IMR-90 (cell line): Measurements from ENCODE around the gene GLCCI1. TPM values are rescaled to one million over a fixed set of nuclear protein-coding genes. Genes with fewer than 3 reads are reported as not detected.

ENCODE experiments used
- ATAC-seq: fragments of 200-7000 bp; cut with Tn5 transposase; 2 replicates; pipeline ENCODE4 v1.9.1; 2020; ENCODE audit warnings: low read depth, mild to moderate bottlenecking, moderate library complexity
- BruUV-seq: library from RNA; stranded (reverse); fragments of 400-500 nt; replicated peaks from 2 replicates; lab custom pipeline; 2021; lab: Mats Ljungman, UMichigan
- CTCF ChIA-PET: fragments of 300-600 bp; formaldehyde crosslinking; extraction: SDS; loops from one replicate; lab custom pipeline; 2021; ENCODE audit warnings: antibody characterized with exemption; lab: Yijun Ruan, JAX
- POLR2A ChIA-PET: fragments of 300-600 bp; sonication (Branson Sonifier 250); formaldehyde crosslinking; loops from one replicate; lab custom pipeline; 2022; ENCODE audit warnings: antibody characterized with exemption; ENCODE audit not compliant: unreplicated experiment; lab: Charles Lee
- DNase-seq: peaks from one replicate; pipeline ENCODE4 v3.0.0; 2013
- H2AFZ ChIP-seq: replicated peaks from 2 replicates; pipeline ENCODE3; 2013; ENCODE audit warnings: low read length, mild to moderate bottlenecking; ENCODE audit not compliant: poor library complexity
- H2AK5ac ChIP-seq: 2 replicates; pipeline ENCODE4 v1.6.1; 2013; ENCODE audit warnings: low read depth, low read length, inconsistent platforms
- H2AK9ac ChIP-seq: replicated peaks from 2 replicates; pipeline ENCODE3; 2013; ENCODE audit warnings: mild to moderate bottlenecking, low read depth, low read length, moderate library complexity; ENCODE audit not compliant: poor library complexity
- H2BK120ac ChIP-seq: 2 replicates; pipeline ENCODE4 v1.6.1; 2013; ENCODE audit warnings: low read depth, low read length, inconsistent platforms
- H2BK15ac ChIP-seq: 3 replicates; pipeline ENCODE4 v1.6.1; 2013; ENCODE audit warnings: low read depth, low read length, inconsistent platforms
- H2BK20ac ChIP-seq: 2 replicates; pipeline ENCODE4 v1.6.1; 2013; ENCODE audit warnings: low read depth, mild to moderate bottlenecking, inconsistent platforms, low read length, moderate library complexity
- H2BK5ac ChIP-seq: 2 replicates; pipeline ENCODE4 v1.6.1; 2013; ENCODE audit warnings: mild to moderate bottlenecking, low read depth, low read length, inconsistent platforms; ENCODE audit not compliant: poor library complexity, severe bottlenecking
- H3K14ac ChIP-seq: replicated peaks from 2 replicates; pipeline ENCODE4 v1.6.1; 2013; ENCODE audit warnings: low read depth, low read length, inconsistent platforms
- H3K18ac ChIP-seq: 2 replicates; pipeline ENCODE4 v1.6.1; 2013; ENCODE audit warnings: low read depth, low read length, control low read depth
- H3K23ac ChIP-seq: 2 replicates; pipeline ENCODE4 v1.6.1; 2013; ENCODE audit warnings: low read depth, low read length, inconsistent platforms
- H3K27ac ChIP-seq: 2 replicates; pipeline ENCODE4 v1.5.1; 2013; ENCODE audit warnings: mild to moderate bottlenecking, control low read depth, low read length; ENCODE audit not compliant: insufficient read depth
- H3K27me3 ChIP-seq: 2 replicates; pipeline ENCODE4 v1.6.1; 2013; ENCODE audit warnings: low read length; ENCODE audit not compliant: control insufficient read depth, insufficient read depth
- H3K36me3 ChIP-seq: 2 replicates; pipeline ENCODE4 v1.6.1; 2013; ENCODE audit warnings: low read length, mixed read lengths; ENCODE audit not compliant: control insufficient read depth, insufficient read depth
- H3K4ac ChIP-seq: 2 replicates; pipeline ENCODE4 v1.6.1; 2013; ENCODE audit warnings: low read depth, low read length, inconsistent platforms
- H3K4me1 ChIP-seq: 2 replicates; pipeline ENCODE4 v1.6.1; 2013; ENCODE audit warnings: low read length, mixed read lengths; ENCODE audit not compliant: control insufficient read depth, insufficient read depth
- H3K4me2 ChIP-seq: 2 replicates; pipeline ENCODE4 v1.6.1; 2013; ENCODE audit warnings: low read depth, mild to moderate bottlenecking, control low read depth, low read length, moderate library complexity
- H3K4me3 ChIP-seq: 2 replicates; pipeline ENCODE4 v1.5.1; 2013; ENCODE audit warnings: low read depth, mild to moderate bottlenecking, control low read depth, low read length, moderate library complexity; ENCODE audit not compliant: insufficient read depth
- H3K56ac ChIP-seq: 2 replicates; pipeline ENCODE4 v1.6.1; 2013; ENCODE audit warnings: low read length, inconsistent platforms; ENCODE audit not compliant: insufficient read depth; ENCODE audit errors: extremely low read depth
- H3K79me1 ChIP-seq, 2 experiments: 2 replicates each; pipeline ENCODE4 v1.6.1; 2013; ENCODE audit warnings: low read length in 2 of 2, inconsistent platforms in 1 of 2, low read depth in 1 of 2
- H3K9ac ChIP-seq: 2 replicates; pipeline ENCODE4 v1.6.1; 2013; ENCODE audit warnings: low read depth, low read length, control low read depth
- H3K9me1 ChIP-seq: 2 replicates; pipeline ENCODE4 v1.6.1; 2013; ENCODE audit warnings: low read length, inconsistent platforms; ENCODE audit not compliant: insufficient read depth
- H3K9me3 ChIP-seq: 2 replicates; pipeline ENCODE4 v1.6.1; 2013; ENCODE audit warnings: low read length; ENCODE audit not compliant: control insufficient read depth, insufficient read depth
- H4K20me1 ChIP-seq: 2 replicates; pipeline ENCODE4 v1.6.1; 2013; ENCODE audit warnings: low read length, inconsistent platforms; ENCODE audit not compliant: insufficient read depth
- H4K5ac ChIP-seq: 2 replicates; pipeline ENCODE4 v1.6.1; 2013; ENCODE audit warnings: mild to moderate bottlenecking, low read depth, low read length, control low read depth
- H4K8ac ChIP-seq, 2 experiments: 2 replicates each; pipeline ENCODE4 v1.6.1; 2013; ENCODE audit warnings: low read depth in 2 of 2, low read length in 2 of 2, control low read depth in 1 of 2, inconsistent platforms in 1 of 2
- H4K91ac ChIP-seq: 2 replicates; pipeline ENCODE4 v1.6.1; 2013; ENCODE audit warnings: low read depth, low read length, inconsistent platforms; ENCODE audit not compliant: insufficient read depth
- MAFK ChIP-seq: IDR thresholded peaks from 2 replicates; pipeline ENCODE4 v1.6.1; 2012; ENCODE audit warnings: low read depth, low read length, improper control_type of control experiment
- WGBS, 2 experiments: methylation state at CpG; one replicate each; pipeline versions ENCODE4 v1.1.5 to v1.1.7; 2013; ENCODE audit warnings: missing lambda C conversion rate in 2 of 2; ENCODE audit not compliant: insufficient read length in 1 of 2; ENCODE audit errors: extremely low coverage in 2 of 2; 5-methylcytosine and 5-hydroxymethylcytosine counted together
- dilution Hi-C: fragments of 300-500 bp; cut with HindIII; formaldehyde crosslinking; loops from one replicate; pipeline ENCODE4 v1.14.3; 2018; ENCODE audit warnings: low sequenced_read_pairs; ENCODE audit not compliant: unreplicated experiment
- in situ Hi-C: fragments of 300-500 bp; cut with MboI; formaldehyde crosslinking; loops from 3 replicates; pipeline ENCODE4 v1.14.3; 2019; ENCODE audit warnings: low sequenced_read_pairs, inconsistent platforms, mixed read lengths
- intact Hi-C: fragments of 100-400 bp; cut with micrococcal nuclease; formaldehyde crosslinking; loops from 2 replicates; pipeline ENCODE4 v1.10.0; 2022
- polyA plus RNA-seq, 3 experiments: library from polyadenylated mRNA; depleted of rRNA; stranded (reverse); fragments of >200 nt; gene quantifications; 2 replicates each; pipeline ENCODE4 v1.2.3, GENCODE V29; 2012; ENCODE audit warnings: low replicate concordance in 1 of 3
- total RNA-seq: library from RNA; depleted of rRNA; stranded (reverse); fragments of >200 nt; gene quantifications from 2 replicates; pipeline ENCODE4 v1.2.3, GENCODE V29; 2012
- TF ChIP-seq, protein P1 (sequence below): fragments of 150-350 bp; IDR thresholded peaks from 2 replicates; pipeline ENCODE4 v1.6.1; 2016; ENCODE audit warnings: low read depth, mild to moderate bottlenecking, low read length, moderate library complexity, borderline replicate concordance

GLCCI1 gene
- total and polyA plus RNA-seq, 2 of the 4 experiments (the other 2 are of a cell fraction): 4.1 to 6.2 TPM

DNA sequence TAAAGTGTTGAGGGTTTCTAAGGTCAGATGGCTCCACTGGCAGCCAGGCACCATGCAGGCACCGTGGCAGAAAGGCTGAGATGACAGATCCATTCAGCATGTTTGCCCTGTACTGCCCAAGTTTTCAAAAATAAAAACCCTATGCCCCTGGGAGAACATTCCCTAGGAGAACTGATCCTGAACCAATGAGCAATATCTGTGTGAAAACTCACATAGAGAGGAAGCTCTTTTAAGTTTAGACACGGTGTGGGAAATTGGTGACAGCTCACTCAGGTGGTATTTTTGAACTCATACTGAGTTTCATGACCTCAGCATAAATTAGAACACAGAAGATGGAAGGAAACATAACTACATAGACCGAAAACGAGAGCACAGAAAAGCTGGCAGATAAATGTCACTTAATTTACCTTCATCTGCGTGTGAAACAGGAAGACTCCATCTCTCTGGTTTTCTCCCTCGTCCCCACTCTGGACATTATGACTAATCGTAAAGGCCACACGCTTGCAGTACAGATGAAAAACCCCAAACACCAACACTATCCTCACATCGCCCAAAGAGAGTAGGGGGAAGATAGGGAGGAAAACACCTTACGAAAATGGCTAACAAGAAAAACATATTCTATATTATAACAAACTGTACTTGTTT lies 165.6 kb downstream of the GLCCI1 start:
- Histone ChIP-seq H3K14ac (no peak overlapping the region), H3K23ac (no peak overlapping the region), H3K56ac (no peak overlapping the region), H2AK5ac (no peak overlapping the region), H2BK15ac (no peak overlapping the region), H3K9me1 (no peaks in the 10 kb centered on the region), H4K20me1 (no peaks in the 10 kb centered on the region), H2BK20ac (no peak overlapping the region), H2AFZ (no peak overlapping the region), H3K79me1 (no peaks in the 10 kb centered on the region), H3K36me3 (no peaks in the 10 kb centered on the region), H2AK9ac (no peak overlapping the region), H3K18ac (no peak overlapping the region), H3K27ac (no peak overlapping the region), H3K4me3 (no peak overlapping the region), H3K4ac (no peak overlapping the region), H3K9ac (no peak overlapping the region), H3K9me3 (no peaks in the 10 kb centered on the region), H3K4me1 (no peaks in the 10 kb centered on the region), H4K8ac (no peak overlapping the region), H4K5ac (no peak overlapping the region), H2BK5ac (no peak overlapping the region), H3K4me2 (no peak overlapping the region), H4K91ac (no peak overlapping the region), H2BK120ac (no peak overlapping the region), H3K27me3 (no peaks in the 10 kb centered on the region)
- no CpG with 5 or more reads among the region's 10 CpGs for WGBS, 2 experiments
- CTCF ChIA-PET: no interaction called here
- DNase-seq (no peak), ATAC-seq (no peak)
- in situ Hi-C loops: no loop called here
- POLR2A ChIA-PET: no interaction called here
- BruUV-seq: no TSS peak
- intact Hi-C loops: no loop called here
- dilution Hi-C loops: no loop called here
- TF ChIP-seq, protein P1, sequence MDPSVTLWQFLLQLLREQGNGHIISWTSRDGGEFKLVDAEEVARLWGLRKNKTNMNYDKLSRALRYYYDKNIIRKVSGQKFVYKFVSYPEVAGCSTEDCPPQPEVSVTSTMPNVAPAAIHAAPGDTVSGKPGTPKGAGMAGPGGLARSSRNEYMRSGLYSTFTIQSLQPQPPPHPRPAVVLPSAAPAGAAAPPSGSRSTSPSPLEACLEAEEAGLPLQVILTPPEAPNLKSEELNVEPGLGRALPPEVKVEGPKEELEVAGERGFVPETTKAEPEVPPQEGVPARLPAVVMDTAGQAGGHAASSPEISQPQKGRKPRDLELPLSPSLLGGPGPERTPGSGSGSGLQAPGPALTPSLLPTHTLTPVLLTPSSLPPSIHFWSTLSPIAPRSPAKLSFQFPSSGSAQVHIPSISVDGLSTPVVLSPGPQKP: no peak
- TF ChIP-seq MAFK: peak; percentile 12; the same call in 1 of the 2 replicates
